ENCODE results near the gene HYOU1.
"Not testable (repeated sequence)": the region's sequence is repeated elsewhere in the genome, so short reads cannot be mapped to it uniquely, and the experiment has no call there.

Gene HYOU1

GRCh38 chr11:119084663-119085436 is 27.8 kb upstream of the HYOU1 start, which contains the start of gene HMBS:
HMBS (plus strand) TSS chr11:119084881; CDS start chr11:119085034, 153 bp downstream.
- peak; percentile 94 for DNase-seq (ENCODE audit: low spot score)

GRCh38 chr11:119081682-119082260 is 24.8 kb upstream of the HYOU1 start:
- no peak for DNase-seq (ENCODE audit: low spot score)

GRCh38 chr11:119078675-119079420 is 21.8 kb upstream of the HYOU1 start:
- DNase-seq (ENCODE audit: low spot score), result no peak

- DNase-seq (ENCODE audit: low spot score), result no peak
Observed at GRCh38 chr11:119077839-119078238, 20.8 kb upstream of the HYOU1 start.

- DNase-seq (ENCODE audit: low spot score), result peak; percentile 98
Observed at GRCh38 chr11:119067371-119068222, 10.6 kb upstream of the HYOU1 start, which contains the start of gene VPS11. VPS11 (plus strand) TSS chr11:119067818; CDS start chr11:119067824, 6 bp downstream.

GRCh38 chr11:119065369-119065768 is 8.4 kb upstream of the HYOU1 start:
- peak; percentile 88 for DNase-seq (ENCODE audit: low spot score)

- peak; percentile 96 for DNase-seq (ENCODE audit: low spot score)
Observed at GRCh38 chr11:119062779-119063178, 5.8 kb upstream of the HYOU1 start.

GRCh38 chr11:119061256-119061655 is 4.3 kb upstream of the HYOU1 start:
- no peak for DNase-seq (ENCODE audit: low spot score)

- DNase-seq (ENCODE audit: low spot score), result not testable (repeated sequence)
Observed at GRCh38 chr11:119059128-119059527, 2.1 kb upstream of the HYOU1 start.

- peak; percentile 56 for DNase-seq (ENCODE audit: low spot score)
Observed at GRCh38 chr11:119056421-119056999, 495 bp downstream of the HYOU1 start.

GRCh38 chr11:119055901-119056300 is 1.1 kb downstream of the HYOU1 start:
- DNase-seq (ENCODE audit: low spot score), result peak; percentile 49

- no peak for DNase-seq (ENCODE audit: low spot score)
Observed at GRCh38 chr11:119054418-119054817, 2.6 kb downstream of the HYOU1 start.

- DNase-seq (ENCODE audit: low spot score), result no peak
Observed at GRCh38 chr11:119052163-119052814, 4.7 kb downstream of the HYOU1 start.

- DNase-seq (ENCODE audit: low spot score), result no peak
Observed at GRCh38 chr11:119051440-119052162, 5.4 kb downstream of the HYOU1 start.

GRCh38 chr11:119049081-119049480 is 7.9 kb downstream of the HYOU1 start:
- DNase-seq (ENCODE audit: low spot score), result no peak

- no peak for DNase-seq (ENCODE audit: low spot score)
Observed at GRCh38 chr11:119048644-119049043, 8.4 kb downstream of the HYOU1 start.

- DNase-seq (ENCODE audit: low spot score), result no peak
Observed at GRCh38 chr11:119047205-119047604, 9.8 kb downstream of the HYOU1 start.

GRCh38 chr11:119046489-119046888 is 10.5 kb downstream of the HYOU1 start:
- DNase-seq (ENCODE audit: low spot score), result no peak

- DNase-seq (ENCODE audit: low spot score), result no peak
Observed at GRCh38 chr11:119044708-119045107, 12.3 kb downstream of the HYOU1 start.

- no peak for DNase-seq (ENCODE audit: low spot score)
Observed at GRCh38 chr11:119042927-119043326, 14.1 kb downstream of the HYOU1 start.

Measured in hematopoietic multipotent progenitor cell treated with erythropoietin and hydrocortisone succinate and interleukin-3 and kit ligand, for 17 days (in vitro differentiated cells).